Hindlimb muscle (tissue), 1 donor: ENCODE results near the gene LPAR1. TPM values are rescaled to one million over a fixed set of nuclear protein-coding genes. Genes with fewer than 3 reads are reported as not detected.
"Not testable (repeated sequence)": the region's sequence is repeated elsewhere in the genome, so short reads cannot be mapped to it uniquely, and the experiment has no call there.

ENCODE experiments used
- DNase-seq: peaks from one replicate; pipeline ENCODE4 v3.0.0-alpha.2; 2013
- polyA plus RNA-seq: library from polyadenylated mRNA; unstranded; fragments of 120-200 nt; gene quantifications from one replicate; pipeline ENCODE4 v1.2.1, GENCODE V29; 2013; ENCODE audit not compliant: insufficient read length

Gene LPAR1, protein sequence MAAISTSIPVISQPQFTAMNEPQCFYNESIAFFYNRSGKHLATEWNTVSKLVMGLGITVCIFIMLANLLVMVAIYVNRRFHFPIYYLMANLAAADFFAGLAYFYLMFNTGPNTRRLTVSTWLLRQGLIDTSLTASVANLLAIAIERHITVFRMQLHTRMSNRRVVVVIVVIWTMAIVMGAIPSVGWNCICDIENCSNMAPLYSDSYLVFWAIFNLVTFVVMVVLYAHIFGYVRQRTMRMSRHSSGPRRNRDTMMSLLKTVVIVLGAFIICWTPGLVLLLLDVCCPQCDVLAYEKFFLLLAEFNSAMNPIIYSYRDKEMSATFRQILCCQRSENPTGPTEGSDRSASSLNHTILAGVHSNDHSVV
- polyA plus RNA-seq: 30.1 TPM

DNA sequence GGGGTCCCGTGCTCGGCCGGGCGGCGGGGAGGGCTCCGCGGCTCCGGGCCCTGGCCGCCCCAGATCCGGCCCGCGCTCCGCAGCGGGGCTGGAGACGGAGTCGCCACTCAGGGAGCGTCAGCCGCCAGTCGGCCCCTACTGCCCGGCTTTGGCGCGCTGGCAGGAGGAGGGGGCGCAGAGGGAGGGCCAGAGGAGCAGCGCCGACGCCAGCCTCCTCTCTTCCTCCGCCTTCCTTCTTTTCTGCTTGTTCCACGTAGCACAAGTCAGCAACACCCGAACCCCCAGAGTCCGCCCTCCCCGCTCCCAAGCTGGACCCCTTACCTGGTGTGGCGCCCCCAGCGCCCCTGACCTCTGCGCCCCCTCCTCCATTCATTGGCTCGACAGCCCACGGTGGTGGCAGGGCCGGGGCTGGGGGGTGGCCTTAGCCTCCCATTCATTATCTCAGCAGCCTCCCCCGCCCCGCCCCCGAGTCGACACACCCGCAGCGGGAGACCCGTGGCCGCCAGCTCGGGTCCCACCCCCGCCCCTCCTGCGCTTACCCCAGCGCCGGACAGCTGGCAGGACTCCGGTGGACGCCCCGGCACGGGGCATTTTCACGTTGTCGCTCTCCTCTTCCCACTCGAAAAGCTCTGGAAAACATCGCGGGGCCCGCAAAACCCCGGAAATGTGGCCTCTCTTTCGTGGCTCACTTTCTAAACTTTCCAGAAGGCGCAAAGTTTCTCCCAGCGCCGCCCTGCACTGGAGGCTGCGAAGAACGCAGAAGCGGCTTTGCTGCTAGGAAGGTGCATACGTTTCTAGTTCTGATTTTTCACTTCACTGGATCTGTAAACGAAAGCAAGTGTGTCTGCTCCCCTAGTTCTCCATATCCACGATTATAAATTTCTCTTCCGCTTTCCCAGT, at the start of gene LPAR1:
Gene LPAR1, minus strand, starts transcription at position 140 of the 900 bp plus-strand sequence. CDS start 66,353 bp downstream, outside the sequence.
- DNase-seq: peak; percentile 82

- no peak for DNase-seq
These were observed 40.2 kb upstream of the LPAR1 start for GRCh38 chr9:111078391-111079038.

GRCh38 chr9:111076519-111076918, 38.2 kb upstream of the LPAR1 start:
- no peak for DNase-seq

DNA sequence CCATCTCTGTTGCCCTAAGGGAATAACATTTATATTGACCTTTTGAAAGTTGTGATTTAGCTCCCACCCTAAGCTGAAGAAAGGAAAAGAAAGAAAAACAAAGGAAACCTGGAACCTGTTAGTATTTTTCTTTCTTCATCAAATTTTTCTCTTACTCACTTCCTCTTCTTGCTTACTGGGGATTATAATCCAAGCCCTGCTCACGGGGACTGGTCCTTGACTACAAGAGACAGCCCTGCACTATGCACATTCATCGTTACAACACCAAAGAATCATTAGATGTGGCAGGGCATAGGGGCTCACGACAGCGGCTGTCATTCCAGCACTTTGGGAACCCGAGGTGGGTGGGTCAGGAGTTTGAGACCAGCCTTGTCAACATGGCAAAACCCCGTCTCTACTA, 37.8 kb upstream of the LPAR1 start:
- DNase-seq: no peak

- DNase-seq: no peak
These were observed 36.1 kb upstream of the LPAR1 start for GRCh38 chr9:111074395-111074794.

GRCh38 chr9:111069183-111069582, 30.9 kb upstream of the LPAR1 start:
- no peak for DNase-seq

DNA sequence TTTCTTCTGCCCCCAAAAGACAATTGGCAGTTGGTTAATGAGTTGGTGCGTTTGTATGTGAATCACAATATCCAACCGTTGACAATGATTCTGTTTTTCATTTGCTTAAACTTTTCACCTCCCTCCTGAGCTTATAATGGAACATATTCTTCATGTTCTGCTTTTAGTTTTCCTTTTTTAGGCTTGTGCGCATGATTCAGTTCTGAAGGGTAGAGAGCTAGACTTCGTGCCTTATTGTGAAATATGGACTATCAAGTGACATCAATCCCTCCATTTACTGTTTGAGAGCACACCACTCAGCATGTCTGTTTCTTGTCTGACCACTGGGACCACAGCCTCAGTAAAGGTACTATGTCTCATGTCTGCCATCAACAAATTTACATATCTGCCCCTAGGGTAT, 30.5 kb upstream of the LPAR1 start:
- DNase-seq: peak; percentile 43

DNA sequence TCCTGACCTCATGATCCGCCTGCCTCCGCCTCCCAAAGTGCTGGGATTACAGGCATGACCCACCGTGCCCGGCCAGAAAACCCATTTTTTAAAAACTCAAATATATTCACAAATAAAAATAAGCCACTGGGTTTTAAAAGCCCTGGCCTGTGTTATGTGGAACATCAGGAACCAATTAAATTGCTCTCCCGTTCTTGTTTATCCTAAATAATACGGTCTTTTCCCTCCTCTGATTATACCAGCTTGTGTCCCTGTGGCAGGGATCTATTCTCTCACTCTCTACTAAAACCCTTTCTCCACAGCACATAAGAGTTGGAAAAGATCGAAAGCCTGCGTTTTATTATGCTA, 30.1 kb upstream of the LPAR1 start:
- DNase-seq: no peak

DNA sequence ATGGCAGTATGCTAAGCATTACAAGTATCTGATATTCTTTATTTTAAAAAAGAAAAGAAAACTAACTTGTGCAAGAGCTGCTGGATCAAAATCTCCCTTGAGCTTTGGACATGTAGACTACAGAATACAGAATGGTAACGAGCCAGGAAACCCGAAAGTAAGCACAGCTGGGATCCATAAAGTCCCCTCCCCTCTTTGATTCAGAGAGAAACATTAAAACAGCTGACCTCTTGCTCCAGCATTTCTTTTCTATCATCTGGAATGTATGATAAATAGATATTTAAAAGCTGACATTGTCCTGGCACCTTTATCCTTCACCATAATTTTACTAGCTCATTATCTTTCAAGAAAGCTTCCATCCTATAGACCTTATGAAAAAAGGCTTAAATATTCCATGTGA, 28.2 kb upstream of the LPAR1 start:
- DNase-seq: peak; percentile 72

- DNase-seq: no peak
These were observed 27.1 kb upstream of the LPAR1 start for GRCh38 chr9:111065414-111065813.

DNA sequence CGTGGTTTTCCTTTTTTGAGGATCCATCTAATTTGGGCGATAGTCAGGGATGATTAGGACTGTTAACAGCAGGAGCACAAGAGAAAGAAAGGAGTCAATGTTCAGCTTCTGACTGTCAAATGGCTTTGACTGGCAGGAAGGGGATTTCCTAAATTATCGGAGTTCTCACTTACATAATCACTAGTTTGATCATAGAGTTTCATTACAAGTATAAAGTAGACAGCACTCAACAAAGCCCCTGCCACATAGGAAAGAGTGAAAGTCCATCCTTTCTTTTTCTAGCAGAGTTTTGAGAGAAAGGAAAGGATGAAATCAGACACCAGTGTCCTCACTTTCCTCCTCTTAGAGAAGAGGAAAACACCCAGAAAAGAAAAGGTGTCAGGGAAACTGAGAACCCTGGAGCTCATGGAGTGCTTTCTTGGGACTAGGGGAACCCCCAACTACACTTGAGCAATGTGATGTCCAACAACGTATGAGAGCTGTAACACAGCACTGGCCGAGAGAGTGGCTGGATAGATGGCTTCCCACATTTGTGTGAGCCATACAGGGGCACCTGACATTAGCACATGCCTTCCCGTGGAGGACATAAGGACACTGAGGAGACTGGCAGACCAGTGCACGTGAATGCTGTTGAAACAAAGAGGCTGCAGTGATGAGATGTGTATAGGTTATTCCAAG, 26.0 kb upstream of the LPAR1 start:
- no peak for DNase-seq

- no peak for DNase-seq
These were observed 25.1 kb upstream of the LPAR1 start for GRCh38 chr9:111063332-111063731.

- DNase-seq: no peak
These were observed 19.9 kb upstream of the LPAR1 start for GRCh38 chr9:111058166-111058565.

DNA sequence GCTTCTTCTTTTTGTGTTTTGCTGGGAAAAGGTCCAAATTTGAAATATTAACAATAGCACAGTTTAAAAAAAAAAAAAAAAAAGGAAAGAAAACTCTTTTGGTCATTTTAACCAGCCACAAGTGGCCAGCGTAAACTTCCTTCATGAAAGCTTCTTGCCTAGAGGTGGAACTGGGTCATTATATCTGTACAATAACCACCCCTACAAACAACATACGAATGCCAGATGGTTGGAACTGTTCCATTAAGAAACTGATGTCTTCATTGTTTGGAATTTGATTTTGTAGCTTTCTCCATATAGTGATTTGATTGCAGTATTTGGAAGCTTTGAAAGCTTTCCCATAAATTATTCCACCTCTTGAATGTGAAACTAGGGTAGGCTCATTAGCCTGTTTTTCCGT, 18.3 kb upstream of the LPAR1 start:
- peak; percentile 60 for DNase-seq

- DNase-seq: no peak
These were observed 14.5 kb upstream of the LPAR1 start for GRCh38 chr9:111052791-111053190.

GRCh38 chr9:111051400-111051799, 13.1 kb upstream of the LPAR1 start:
- DNase-seq: no peak

GRCh38 chr9:111050819-111051218, 12.5 kb upstream of the LPAR1 start:
- no peak for DNase-seq

DNA sequence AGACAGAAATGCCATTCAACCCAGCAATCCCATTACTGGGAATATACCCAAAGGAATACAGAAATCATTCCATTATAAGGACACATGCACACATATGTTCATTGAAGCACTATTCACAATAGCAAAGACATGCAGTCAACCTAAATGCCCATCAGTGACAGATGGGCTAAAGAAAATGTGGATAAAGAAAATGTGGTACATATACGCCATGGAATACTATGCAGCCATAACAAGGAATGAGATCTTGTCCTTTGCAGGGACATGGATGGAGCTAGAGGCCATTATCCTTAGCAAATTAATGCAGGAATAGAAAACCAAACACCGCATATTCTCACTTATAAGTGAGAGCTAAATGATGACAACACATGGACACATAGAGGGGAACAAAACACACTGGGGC, 9.0 kb upstream of the LPAR1 start:
- DNase-seq: not testable (repeated sequence)

- DNase-seq: no peak
These were observed 3.6 kb upstream of the LPAR1 start for GRCh38 chr9:111041902-111042301.

DNA sequence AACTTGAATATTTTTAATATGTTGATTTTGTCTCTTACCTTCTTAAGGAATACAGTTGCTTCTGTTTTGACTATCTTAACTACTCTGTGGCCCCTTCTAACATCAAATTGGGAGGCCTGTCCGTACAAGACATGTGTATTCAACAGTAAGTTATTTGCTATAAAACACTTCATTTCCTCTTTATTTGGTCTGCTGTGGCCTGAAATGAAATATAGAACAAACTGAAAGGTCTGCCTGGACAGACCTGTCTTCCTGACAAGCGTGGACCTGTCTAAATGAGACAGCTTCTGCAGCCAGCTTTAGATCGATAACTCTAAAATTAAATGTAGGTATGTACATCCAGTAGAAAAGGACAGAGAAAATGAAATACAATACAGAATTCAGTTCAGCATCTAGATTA, 2.2 kb upstream of the LPAR1 start:
- DNase-seq: no peak

- no peak for DNase-seq
These were observed 1.1 kb upstream of the LPAR1 start for GRCh38 chr9:111039231-111039906.

- DNase-seq: peak; percentile 73
These were observed 451 bp downstream of the LPAR1 start for GRCh38 chr9:111037708-111038330.
